SH-SY5Y (cell line): ENCODE results near the gene DLL3.

Source experiments
- GATA2 ChIP-seq: IDR thresholded peaks from 2 replicates; pipeline ENCODE4 v1.6.1; 2011; ENCODE audit warnings: mild to moderate bottlenecking, low read depth, low read length
- GATA3 ChIP-seq: IDR thresholded peaks from 2 replicates; pipeline ENCODE4 v1.6.1; 2011; ENCODE audit warnings: low read depth, mild to moderate bottlenecking, low read length, moderate library complexity

- TF ChIP-seq GATA3 (no peak), GATA2 (no peak)
These were observed 10.5 kb downstream of the DLL3 start for GRCh38 chr19:39509233-39509632.
